Right renal pelvis (tissue), 4 donors: Measurements from ENCODE around the gene ARL15. TPM values are rescaled to one million over a fixed set of nuclear protein-coding genes. Genes with fewer than 3 reads are reported as not detected.
"Not testable (repeated sequence)": the region's sequence is repeated elsewhere in the genome, so short reads cannot be mapped to it uniquely, and the experiment has no call there.

Source experiments
- DNase-seq, 4 donors: peaks; one replicate each; pipeline ENCODE4 v3.0.0-alpha.2; 2013; ENCODE audit warnings: low read depth in 4 of 4, low spot score in 3 of 4, missing footprints in 1 of 4
- polyA plus RNA-seq, 4 donors: library from polyadenylated mRNA; unstranded; fragments of 120-200 nt; gene quantifications; one replicate each; pipeline ENCODE4 v1.2.1, GENCODE V29; 2013; ENCODE audit not compliant: insufficient read length in 4 of 4

Gene ARL15
- 10 to 100 TPM; 28.3 to 38.5 (median 36.5) TPM for polyA plus RNA-seq

GRCh38 chr5:54310433-54311175, at the start of gene ARL15:
Gene ARL15, minus strand, starts transcription at chr5:54310573.
- DNase-seq: peak; percentile 93 to 96 (median 95)

- no peak for DNase-seq
Observed at GRCh38 chr5:54360089-54360488, 49.7 kb upstream of the ARL15 start.

GRCh38 chr5:54357408-54358058, 47.2 kb upstream of the ARL15 start:
- no peak for DNase-seq

GRCh38 chr5:54353933-54354564, 43.7 kb upstream of the ARL15 start:
- not testable (repeated sequence) for DNase-seq

GRCh38 chr5:54352580-54352979, 42.2 kb upstream of the ARL15 start:
- DNase-seq: not testable (repeated sequence)

GRCh38 chr5:54347221-54347865, 37.0 kb upstream of the ARL15 start:
- no peak for DNase-seq

- no peak for DNase-seq
Observed at GRCh38 chr5:54344653-54345052, 34.3 kb upstream of the ARL15 start.

- DNase-seq: no peak
Observed at GRCh38 chr5:54341971-54342370, 31.6 kb upstream of the ARL15 start.

- DNase-seq: no peak
Observed at GRCh38 chr5:54337523-54337922, 27.1 kb upstream of the ARL15 start.

- no peak for DNase-seq
Observed at GRCh38 chr5:54332720-54333119, 22.3 kb upstream of the ARL15 start.

GRCh38 chr5:54329731-54330709, 19.6 kb upstream of the ARL15 start:
- DNase-seq: no peak

GRCh38 chr5:54326662-54327270, 16.4 kb upstream of the ARL15 start:
- DNase-seq: no peak

GRCh38 chr5:54325610-54326311, 15.4 kb upstream of the ARL15 start:
- DNase-seq: no peak

GRCh38 chr5:54325272-54325609, 14.9 kb upstream of the ARL15 start:
- no peak for DNase-seq

GRCh38 chr5:54324651-54325271, 14.4 kb upstream of the ARL15 start:
- DNase-seq: no peak

- DNase-seq: no peak
Observed at GRCh38 chr5:54323495-54323894, 13.1 kb upstream of the ARL15 start.

- no peak for DNase-seq
Observed at GRCh38 chr5:54320256-54320655, 9.9 kb upstream of the ARL15 start.

GRCh38 chr5:54317511-54318260, 7.3 kb upstream of the ARL15 start:
- no peak for DNase-seq
